Vagina (tissue), 2 donors: Measurements from ENCODE around the gene ARID1A. TPM values are rescaled to one million over a fixed set of nuclear protein-coding genes. Genes with fewer than 3 reads are reported as not detected.

Experiments used
- DNase-seq, 2 donors: peaks; one replicate each; pipeline ENCODE4 v3.0.0-alpha.2; 2017; ENCODE audit errors: extremely low spot score in 2 of 2
- H3K27ac ChIP-seq: fragments of 200-600 bp; sonication (generic); one replicate; pipeline ENCODE4 v1.5.1; 2019
- H3K27me3 ChIP-seq: fragments of 200-600 bp; sonication (generic); one replicate; pipeline ENCODE4 v1.5.1; 2019
- H3K36me3 ChIP-seq, 2 donors: fragments of 200-600 bp; sonication (generic); one replicate each; pipeline ENCODE4 v1.5.1; 2017 to 2019
- H3K4me1 ChIP-seq: fragments of 200-600 bp; sonication (generic); one replicate; pipeline ENCODE4 v1.5.1; 2019
- H3K4me3 ChIP-seq, 2 donors: fragments of 200-600 bp; sonication (generic); 1 replicate in 1 of 2; 2 replicates in 1 of 2; pipeline ENCODE4 v1.5.1; 2016 to 2019
- H3K9me3 ChIP-seq: fragments of 200-600 bp; sonication (generic); one replicate; pipeline ENCODE4 v1.5.1; 2019
- CTCF ChIP-seq, 3 experiments: fragments of 450-650 bp in 2 of 3; fragments of 200-600 bp in 1 of 3; sonication (generic) in 1 of 3; IDR thresholded peaks; one replicate each; pipeline ENCODE4 v1.5.1; 2017 to 2019; ENCODE audit warnings: antibody characterized with exemption in 3 of 3, mild to moderate bottlenecking in 2 of 3, moderate library complexity in 2 of 3
- POLR2A ChIP-seq, 2 donors: fragments of 450-650 bp; IDR thresholded peaks; one replicate each; pipeline ENCODE4 v1.6.1; 2017; ENCODE audit warnings: antibody characterized with exemption in 2 of 2, mild to moderate bottlenecking in 2 of 2, moderate library complexity in 2 of 2
- POLR2AphosphoS5 ChIP-seq, 2 donors: sonication (generic); formaldehyde crosslinking; IDR thresholded peaks; one replicate each; pipeline ENCODE4 v1.9.0; 2017; ENCODE audit warnings: antibody characterized with exemption in 2 of 2, mild to moderate bottlenecking in 2 of 2, low read depth in 1 of 2; ENCODE audit not compliant: insufficient read depth in 1 of 2
- intact Hi-C: fragments of 100-400 bp; cut with DNase I; formaldehyde crosslinking; loops from one replicate; pipeline ENCODE4 v1.15.1; 2023
- total RNA-seq: library from RNA; depleted of rRNA; stranded (reverse); fragments of >200 nt; gene quantifications from one replicate; pipeline ENCODE4 v1.2.3, GENCODE V29; 2016

Gene ARID1A
- total RNA-seq, 1 donor from 2014 or later: 91.6 TPM

- no peaks in the 10 kb centered on the region for H3K27me3 ChIP-seq
- H3K4me3 ChIP-seq: peak overlapping the region; percentile 62 to 72
- peak overlapping the region; percentile 98 for H3K27ac ChIP-seq
- peaks cover 28% of the 10 kb centered on the region for H3K4me1 ChIP-seq
- H3K36me3 ChIP-seq: no peaks in the 10 kb centered on the region
- intact Hi-C loops: loop anchor here (2.0 kb wide), 1 partner anchor 94 kb away; the partner anchor contains the start of gene PIGV
- DNase-seq: peak in 1 of 2 donors; percentile 94
- H3K9me3 ChIP-seq: no peaks in the 10 kb centered on the region
- TF ChIP-seq POLR2A (IDR thresholded peaks at IDR 0.05) (peak in 1 of 2 donors; percentile 62), CTCF (IDR thresholded peaks at IDR 0.05) (peak in 1 of 3 experiments; percentile 12), POLR2AphosphoS5 (IDR thresholded peaks at IDR 0.05; ENCODE audit: insufficient read depth in 1 of 2, low read depth in 1 of 2) (peak; percentile 66 to 81)
Observed at GRCh38 chr1:26692211-26692792, 3.5 kb upstream of the ARID1A start.

- peaks cover 32% of the 10 kb centered on the region for H3K4me1 ChIP-seq
- H3K27me3 ChIP-seq: no peaks in the 10 kb centered on the region
- intact Hi-C loops: loop anchor here (2.0 kb wide), 1 partner anchor 94 kb away; the partner anchor contains the start of gene PIGV
- peak overlapping the region; percentile 98 for H3K27ac ChIP-seq
- TF ChIP-seq CTCF (IDR thresholded peaks at IDR 0.05): peak in 1 of 3 experiments; percentile 13
- TF ChIP-seq POLR2A (IDR thresholded peaks at IDR 0.05): peak in 1 of 2 donors; percentile 67
- peak; percentile 82 to 86 for TF ChIP-seq POLR2AphosphoS5 (IDR thresholded peaks at IDR 0.05; ENCODE audit: insufficient read depth in 1 of 2, low read depth in 1 of 2)
- no peaks in the 10 kb centered on the region for H3K9me3 ChIP-seq
- peak overlapping the region; percentile 62 to 72 for H3K4me3 ChIP-seq
- DNase-seq: peak in 1 of 2 donors; percentile 97
- H3K36me3 ChIP-seq: no peaks in the 10 kb centered on the region
Observed at GRCh38 chr1:26692793-26693490, 2.9 kb upstream of the ARID1A start.

- Histone ChIP-seq H3K27me3 (no peaks in the 10 kb centered on the region), H3K4me3 (peak overlapping the region; percentile 62 to 72), H3K9me3 (no peaks in the 10 kb centered on the region), H3K4me1 (peaks cover 39% of the 10 kb centered on the region), H3K36me3 (no peaks in the 10 kb centered on the region), H3K27ac (peak overlapping the region; percentile 98)
- intact Hi-C loops: loop anchor here (2.0 kb wide), 1 partner anchor 93 kb away; the partner anchor contains the start of gene PIGV
- no peak for DNase-seq
- TF ChIP-seq POLR2A (IDR thresholded peaks at IDR 0.05) (no peak), CTCF (IDR thresholded peaks at IDR 0.05) (no peak), POLR2AphosphoS5 (IDR thresholded peaks at IDR 0.05; ENCODE audit: insufficient read depth in 1 of 2, low read depth in 1 of 2) (no peak)
Observed at GRCh38 chr1:26693599-26694572, 1.9 kb upstream of the ARID1A start.

GRCh38 chr1:26694638-26695355 is 1.0 kb upstream of the ARID1A start:
- TF ChIP-seq POLR2AphosphoS5 (IDR thresholded peaks at IDR 0.05; ENCODE audit: insufficient read depth in 1 of 2, low read depth in 1 of 2) (no peak), CTCF (IDR thresholded peaks at IDR 0.05) (no peak), POLR2A (IDR thresholded peaks at IDR 0.05) (no peak)
- Histone ChIP-seq H3K4me3 (peak overlapping the region; percentile 90 to 95), H3K27ac (peak overlapping the region; percentile 98), H3K27me3 (no peaks in the 10 kb centered on the region), H3K4me1 (peaks cover 48% of the 10 kb centered on the region), H3K36me3 (no peaks in the 10 kb centered on the region), H3K9me3 (no peaks in the 10 kb centered on the region)
- intact Hi-C loops: no loop called here
- DNase-seq: no peak
